Endothelial cell of umbilical vein (primary cell): Measurements from ENCODE around the gene TMPRSS15. TPM values are rescaled to one million over a fixed set of nuclear protein-coding genes. Genes with fewer than 3 reads are reported as not detected.

Source experiments
- BruUV-seq: library from RNA; stranded (reverse); fragments of 400-500 nt; replicated peaks from 2 replicates; lab custom pipeline; 2021; lab: Mats Ljungman, UMichigan
- CTCF ChIA-PET: fragments of 300-600, 350-600 bp; sonication (Branson Sonifier 250); formaldehyde crosslinking; loops from one replicate; lab custom pipeline; 2021; ENCODE audit warnings: antibody characterized with exemption, inconsistent platforms; lab: Charles Lee
- POLR2A ChIA-PET: fragments of 300-600, 350-600 bp; sonication (Branson Sonifier 250); formaldehyde crosslinking; loops from one replicate; lab custom pipeline; 2021; ENCODE audit warnings: antibody characterized with exemption, inconsistent platforms; lab: Charles Lee
- DNase-seq: peaks from one replicate; pipeline ENCODE4 v3.0.0-alpha.2; 2011; ENCODE audit warnings: low read depth, low spot score
- FAIRE-seq: peaks from 2 replicates; lab custom pipeline; 2011; peaks lifted over from hg19 to GRCh38; lab: Jason Lieb, UNC
- H2AFZ ChIP-seq: 2 replicates; pipeline ENCODE4 v1.6.0; 2012; ENCODE audit warnings: low read depth, low read length, control low read depth, inconsistent platforms
- H3K27ac ChIP-seq: 2 replicates; pipeline ENCODE4 v1.5.1; 2011; ENCODE audit warnings: low read depth, mild to moderate bottlenecking, control low read depth, low read length, moderate library complexity; ENCODE audit not compliant: insufficient read depth
- H3K27me3 ChIP-seq, 2 experiments: 2 replicates each; pipeline versions ENCODE4 v1.6.0 to v1.6.1; 2011; ENCODE audit warnings: low read length in 2 of 2, mixed read lengths in 1 of 2; ENCODE audit not compliant: control insufficient read depth in 2 of 2, insufficient read depth in 2 of 2
- H3K36me3 ChIP-seq, 2 experiments: 2 replicates in 1 of 2; 3 replicates in 1 of 2; pipeline ENCODE4 v1.5.1; 2011; ENCODE audit warnings: low read length in 2 of 2, mild to moderate bottlenecking in 1 of 2, moderate library complexity in 1 of 2; ENCODE audit not compliant: control insufficient read depth in 2 of 2, insufficient read depth in 2 of 2; ENCODE audit errors: extremely low read depth in 1 of 2
- H3K4me1 ChIP-seq: 3 replicates; pipeline ENCODE4 v1.5.1; 2011; ENCODE audit warnings: mild to moderate bottlenecking, low read length; ENCODE audit not compliant: control insufficient read depth, insufficient read depth; ENCODE audit errors: extremely low read depth
- H3K4me2 ChIP-seq: 2 replicates; pipeline ENCODE4 v1.6.1; 2011; ENCODE audit warnings: low read length, control low read depth, mixed read lengths; ENCODE audit not compliant: insufficient read depth
- H3K4me3 ChIP-seq, 3 experiments: fragments of 200-600 bp in 1 of 3; sonication (generic), shearing (Covaris generic) in 1 of 3; replicated peaks in 1 of 3; 2 replicates each; pipeline ENCODE4 v1.5.1; 2011 to 2016; ENCODE audit warnings: control low read depth in 3 of 3, low read length in 3 of 3, mild to moderate bottlenecking in 2 of 3, inconsistent platforms in 1 of 3, low read depth in 1 of 3, moderate library complexity in 1 of 3; ENCODE audit not compliant: insufficient read depth in 1 of 3
- H3K79me2 ChIP-seq: 2 replicates; pipeline ENCODE4 v1.6.0; 2012; ENCODE audit warnings: low read length, inconsistent platforms; ENCODE audit not compliant: control insufficient read depth, insufficient read depth
- H3K9ac ChIP-seq: replicated peaks from 2 replicates; pipeline ENCODE3; 2011; ENCODE audit warnings: low read length, control low read depth; ENCODE audit not compliant: insufficient read depth; ENCODE audit errors: extremely low read depth
- H3K9me1 ChIP-seq: replicated peaks from 3 replicates; pipeline ENCODE4 v1.6.0; 2011; ENCODE audit warnings: mild to moderate bottlenecking, low read length; ENCODE audit not compliant: control insufficient read depth, insufficient read depth; ENCODE audit errors: extremely low read depth
- H3K9me3 ChIP-seq: replicated peaks from 2 replicates; pipeline ENCODE4 v1.5.1; 2012; ENCODE audit warnings: low read length, inconsistent platforms; ENCODE audit not compliant: control insufficient read depth, insufficient read depth
- H4K20me1 ChIP-seq: replicated peaks from 2 replicates; pipeline ENCODE3; 2011; ENCODE audit warnings: mild to moderate bottlenecking, low read length; ENCODE audit not compliant: control insufficient read depth, insufficient read depth; ENCODE audit errors: extremely low read depth
- EZH2 ChIP-seq: IDR thresholded peaks from 2 replicates; pipeline ENCODE4 v1.6.1; 2012; ENCODE audit warnings: borderline replicate concordance, low read depth, mild to moderate bottlenecking, moderate library complexity, low read length, inconsistent platforms; ENCODE audit not compliant: severe bottlenecking
- FOS ChIP-seq: IDR thresholded peaks from 2 replicates; pipeline ENCODE4 v1.6.1; 2011; ENCODE audit warnings: mild to moderate bottlenecking, low read length, moderate library complexity, borderline replicate concordance; ENCODE audit not compliant: insufficient read depth
- GATA2 ChIP-seq: IDR thresholded peaks from 2 replicates; pipeline ENCODE4 v1.7.0; 2011; ENCODE audit warnings: low read depth, mild to moderate bottlenecking, moderate library complexity, mixed read lengths, low read length; ENCODE audit not compliant: insufficient read length, insufficient read depth
- JUN ChIP-seq: IDR thresholded peaks from 2 replicates; pipeline ENCODE4 v1.6.1; 2011; ENCODE audit warnings: borderline replicate concordance, low read depth; ENCODE audit not compliant: insufficient read length, insufficient read depth
- MYC ChIP-seq: IDR thresholded peaks from one replicate; pipeline ENCODE4 v1.6.1; 2011; ENCODE audit warnings: mild to moderate bottlenecking, low read depth, low read length
- POLR2A ChIP-seq: IDR thresholded peaks from 2 replicates; pipeline ENCODE4 v1.6.1; 2012; ENCODE audit warnings: low read depth, mild to moderate bottlenecking, control low read depth, low read length
- POLR2AphosphoS5 ChIP-seq: IDR thresholded peaks from 2 replicates; pipeline ENCODE4 v1.6.1; 2012; ENCODE audit warnings: low read depth, mild to moderate bottlenecking, control low read depth, low read length, moderate library complexity; ENCODE audit not compliant: insufficient read depth
- dilution Hi-C: fragments of 300-500 bp; cut with MboI; formaldehyde crosslinking; loops from one replicate; pipeline ENCODE4 v1.15.0; 2019; ENCODE audit warnings: low sequenced_read_pairs; ENCODE audit not compliant: extremely low pct_ligation_motif_present
- intact Hi-C: fragments of 100-400 bp; cut with micrococcal nuclease; formaldehyde crosslinking; loops from one replicate; pipeline ENCODE4 v1.10.0; 2022
- polyA plus RNA-seq, 4 experiments: library from polyadenylated mRNA; depleted of rRNA in 3 of 4; stranded (reverse) in 3 of 4; unstranded in 1 of 4; fragments of >200 nt; gene quantifications; 2 replicates each; pipeline versions ENCODE4 v1.2.1 to v1.2.3, GENCODE V29; 2011 to 2012; ENCODE audit warnings: missing spikeins in 1 of 4
- total RNA-seq: library from RNA; stranded (reverse); gene quantifications from 2 replicates; pipeline ENCODE4 v1.2.3, GENCODE V29; 2021
- TF ChIP-seq, protein P1 (sequence below): IDR thresholded peaks from 2 replicates; pipeline ENCODE4 v1.6.1; 2011; ENCODE audit not compliant: insufficient read depth, insufficient read length
- TF ChIP-seq, protein P2 (sequence below), 2 donors: IDR thresholded peaks; 1 replicate in 1 of 2; 2 replicates in 1 of 2; pipeline ENCODE4 v1.5.1; 2011; ENCODE audit warnings: low read length in 2 of 2, mild to moderate bottlenecking in 2 of 2, moderate library complexity in 2 of 2, control low read depth in 1 of 2, inconsistent platforms in 1 of 2, low read depth in 1 of 2; ENCODE audit not compliant: insufficient read depth in 1 of 2; ENCODE audit errors: extremely low read depth in 1 of 2

The TMPRSS15 gene
- total and polyA plus RNA-seq, 2 donors (not counting 3 experiments of a cell fraction or from before 2014, with no cell fraction given), result not detected

DNA sequence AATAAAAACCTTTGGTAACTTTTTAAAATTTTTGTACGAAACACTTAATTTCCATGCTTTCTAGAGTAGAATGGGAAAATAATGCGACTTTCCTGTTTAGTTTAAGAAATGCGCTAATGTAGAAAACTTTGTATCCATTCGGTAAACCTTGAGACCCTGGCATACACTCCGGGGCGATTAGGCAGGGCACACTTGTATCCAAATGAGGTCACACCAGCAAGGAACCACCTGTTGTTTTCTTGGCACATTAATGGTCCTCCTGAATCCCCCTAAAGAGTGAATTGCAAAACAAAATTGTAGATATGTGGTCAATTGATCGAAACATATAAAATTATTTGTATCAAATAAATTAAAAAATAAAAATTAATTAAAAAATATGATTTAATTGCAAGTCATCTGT lies 133.7 kb downstream of the TMPRSS15 start:
- Histone ChIP-seq H3K4me1 (no peaks in the 10 kb centered on the region), H3K9me3 (no peaks in the 10 kb centered on the region), H3K36me3 (no peaks in the 10 kb centered on the region), H3K79me2 (no peaks in the 10 kb centered on the region), H3K9me1 (no peaks in the 10 kb centered on the region), H3K4me3 (no peak overlapping the region), H3K27ac (no peak overlapping the region), H3K9ac (no peak overlapping the region), H2AFZ (no peak overlapping the region), H4K20me1 (no peaks in the 10 kb centered on the region), H3K27me3 (no peaks in the 10 kb centered on the region), H3K4me2 (no peak overlapping the region)
- TF ChIP-seq JUN (no peak), MYC (no peak), POLR2A (no peak), GATA2 (no peak), FOS (no peak), POLR2AphosphoS5 (no peak), EZH2 (no peak)
- TF ChIP-seq, protein P1, sequence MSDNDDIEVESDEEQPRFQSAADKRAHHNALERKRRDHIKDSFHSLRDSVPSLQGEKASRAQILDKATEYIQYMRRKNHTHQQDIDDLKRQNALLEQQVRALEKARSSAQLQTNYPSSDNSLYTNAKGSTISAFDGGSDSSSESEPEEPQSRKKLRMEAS, result no peak
- TF ChIP-seq, protein P2, sequence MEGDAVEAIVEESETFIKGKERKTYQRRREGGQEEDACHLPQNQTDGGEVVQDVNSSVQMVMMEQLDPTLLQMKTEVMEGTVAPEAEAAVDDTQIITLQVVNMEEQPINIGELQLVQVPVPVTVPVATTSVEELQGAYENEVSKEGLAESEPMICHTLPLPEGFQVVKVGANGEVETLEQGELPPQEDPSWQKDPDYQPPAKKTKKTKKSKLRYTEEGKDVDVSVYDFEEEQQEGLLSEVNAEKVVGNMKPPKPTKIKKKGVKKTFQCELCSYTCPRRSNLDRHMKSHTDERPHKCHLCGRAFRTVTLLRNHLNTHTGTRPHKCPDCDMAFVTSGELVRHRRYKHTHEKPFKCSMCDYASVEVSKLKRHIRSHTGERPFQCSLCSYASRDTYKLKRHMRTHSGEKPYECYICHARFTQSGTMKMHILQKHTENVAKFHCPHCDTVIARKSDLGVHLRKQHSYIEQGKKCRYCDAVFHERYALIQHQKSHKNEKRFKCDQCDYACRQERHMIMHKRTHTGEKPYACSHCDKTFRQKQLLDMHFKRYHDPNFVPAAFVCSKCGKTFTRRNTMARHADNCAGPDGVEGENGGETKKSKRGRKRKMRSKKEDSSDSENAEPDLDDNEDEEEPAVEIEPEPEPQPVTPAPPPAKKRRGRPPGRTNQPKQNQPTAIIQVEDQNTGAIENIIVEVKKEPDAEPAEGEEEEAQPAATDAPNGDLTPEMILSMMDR (IDR thresholded peaks at IDR 0.05; ENCODE audit: extremely low read depth in 1 of 2, insufficient read depth in 1 of 2, low read depth in 1 of 2, low read length in 2 of 2), result no peak
- no peak for FAIRE-seq
- no TSS peak for BruUV-seq
- intact Hi-C loops, result loop anchor here (5.0 kb wide), 1 partner anchor 343 kb away; no protein-coding TSS in a partner anchor
- dilution Hi-C loops, result no loop called here
- POLR2A ChIA-PET, result no interaction called here
- CTCF ChIA-PET, result interaction anchor here (1.0 kb wide), 1 partner anchor 229 kb away, joined by 3 read pairs; no protein-coding TSS in a partner anchor
- DNase-seq, result no peak
